DMS79 treated with DMSO at 0.1 percent for 48 hours (cell line): ENCODE measurements around the gene PTPRS.
A peak's percentile ranks its signal among the peaks of the same experiment; 100 is the strongest.

Source experiments
- DNase-seq: peaks from one replicate; lab custom pipeline; 2025; lab: John Stamatoyannopoulos, UW

Gene PTPRS

GRCh38 chr19:5355076-5355475, 14.5 kb upstream of the PTPRS start:
- no peak for DNase-seq

DNA sequence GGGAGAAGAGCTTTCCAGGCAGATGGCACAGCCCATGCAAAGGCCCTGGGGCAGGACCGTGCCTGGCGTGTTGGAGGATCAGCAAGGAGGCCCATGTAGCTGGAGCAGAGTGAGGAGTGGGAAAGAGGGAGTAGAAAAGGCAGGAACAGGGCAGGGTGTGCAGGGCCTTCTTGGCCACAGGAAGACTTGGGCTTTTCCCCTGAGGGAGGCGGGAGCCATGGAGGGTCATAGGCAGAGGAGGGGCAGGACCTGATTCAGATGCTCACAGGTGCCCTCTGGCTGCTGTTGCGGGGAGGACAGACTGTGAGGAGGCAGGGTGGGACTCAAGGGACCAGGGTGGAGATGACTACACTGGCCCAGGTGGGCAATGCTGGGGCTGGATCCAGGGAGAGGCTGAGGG, 13.8 kb upstream of the PTPRS start:
- DNase-seq: no peak

DNA sequence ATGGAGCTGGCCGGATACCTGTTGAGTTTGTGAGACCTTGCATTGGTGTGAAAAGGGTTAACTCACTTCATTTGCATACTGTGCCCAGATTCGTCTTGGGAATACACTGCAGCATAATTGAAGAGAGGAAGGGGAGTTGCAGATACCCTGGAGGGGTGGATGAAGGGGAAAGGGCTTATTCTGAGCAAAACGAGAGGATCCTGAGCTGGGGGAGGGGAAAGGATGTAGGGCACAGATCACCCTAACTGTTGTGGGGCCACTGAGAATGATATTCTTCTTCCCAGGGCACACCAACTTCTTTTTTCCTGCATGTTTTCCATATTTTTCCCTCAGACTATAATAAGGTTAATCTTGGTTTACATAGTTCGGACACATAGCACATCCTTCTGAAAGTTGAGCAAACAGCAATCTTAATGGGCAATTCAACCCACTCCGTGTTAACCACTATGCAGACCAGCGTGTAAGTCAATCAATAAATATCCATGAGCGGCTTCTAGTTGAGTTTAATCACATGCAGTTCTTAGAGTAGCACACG, 11.7 kb upstream of the PTPRS start:
- no peak for DNase-seq

DNA sequence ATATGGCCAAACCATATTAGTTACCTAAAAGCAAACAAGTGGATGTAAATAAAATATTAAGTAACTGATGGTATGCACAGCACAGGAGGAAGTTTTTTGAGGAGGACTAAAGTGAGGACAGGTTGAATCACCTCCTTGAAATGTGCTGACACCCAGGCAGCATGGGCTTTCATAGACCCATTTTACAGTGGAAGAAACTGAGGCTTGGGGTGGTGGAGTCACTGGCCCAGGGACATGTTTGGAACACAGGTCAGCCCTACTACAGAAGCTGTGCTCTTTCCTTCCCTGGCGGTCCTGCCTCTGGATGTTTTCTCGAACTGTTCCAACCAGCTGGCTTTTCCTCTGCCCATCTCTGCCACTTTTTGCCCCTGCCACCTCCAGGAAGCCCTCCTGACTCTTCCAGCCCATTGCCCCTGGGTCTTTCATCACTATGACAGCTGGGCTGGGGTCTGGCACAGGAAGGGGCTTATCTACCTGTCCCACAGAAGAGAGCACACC, 11.2 kb upstream of the PTPRS start:
- no peak for DNase-seq

DNA sequence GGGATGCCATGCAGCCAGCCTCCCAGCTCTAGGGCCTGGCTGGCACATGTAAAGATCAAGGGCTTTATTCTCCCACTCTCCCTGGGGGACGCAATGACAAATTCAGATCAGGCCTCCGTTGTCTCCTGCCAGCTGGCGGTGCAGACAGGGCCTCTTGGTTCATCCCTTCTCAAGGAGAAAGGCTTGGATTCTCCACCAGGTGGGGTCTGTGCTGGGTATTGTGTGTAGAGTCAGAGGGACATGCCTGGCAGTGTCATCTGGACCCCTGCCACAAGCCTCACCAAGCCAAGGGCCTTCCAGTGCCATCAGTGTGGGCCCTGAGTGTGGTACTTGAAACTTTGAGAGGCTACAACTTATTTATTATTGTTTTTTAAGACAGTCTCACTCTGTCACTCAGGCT, 8.4 kb upstream of the PTPRS start:
- DNase-seq: no peak

- DNase-seq: no peak
These were observed 5.3 kb upstream of the PTPRS start for GRCh38 chr19:5345895-5346386.

DNA sequence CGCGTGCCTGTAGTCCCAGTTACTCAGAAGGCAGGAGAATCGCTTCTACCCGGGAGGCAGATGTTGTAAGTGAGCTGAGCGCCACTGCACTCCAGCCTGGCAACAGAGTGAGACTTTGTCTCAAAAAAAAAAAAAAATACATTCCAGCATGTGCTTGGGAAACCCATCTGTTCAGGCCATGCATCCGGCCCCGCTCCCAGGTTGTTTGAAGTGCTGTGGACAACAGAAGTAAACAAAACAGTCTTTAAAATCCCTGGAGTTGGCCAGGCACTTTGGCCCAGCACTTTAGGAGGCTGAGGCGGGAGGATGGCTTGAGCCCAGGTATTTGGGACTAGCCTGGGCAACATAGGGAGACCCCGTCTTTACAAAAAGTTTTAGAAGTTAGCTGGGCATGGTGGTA, 3.2 kb upstream of the PTPRS start:
- DNase-seq: no peak

DNA sequence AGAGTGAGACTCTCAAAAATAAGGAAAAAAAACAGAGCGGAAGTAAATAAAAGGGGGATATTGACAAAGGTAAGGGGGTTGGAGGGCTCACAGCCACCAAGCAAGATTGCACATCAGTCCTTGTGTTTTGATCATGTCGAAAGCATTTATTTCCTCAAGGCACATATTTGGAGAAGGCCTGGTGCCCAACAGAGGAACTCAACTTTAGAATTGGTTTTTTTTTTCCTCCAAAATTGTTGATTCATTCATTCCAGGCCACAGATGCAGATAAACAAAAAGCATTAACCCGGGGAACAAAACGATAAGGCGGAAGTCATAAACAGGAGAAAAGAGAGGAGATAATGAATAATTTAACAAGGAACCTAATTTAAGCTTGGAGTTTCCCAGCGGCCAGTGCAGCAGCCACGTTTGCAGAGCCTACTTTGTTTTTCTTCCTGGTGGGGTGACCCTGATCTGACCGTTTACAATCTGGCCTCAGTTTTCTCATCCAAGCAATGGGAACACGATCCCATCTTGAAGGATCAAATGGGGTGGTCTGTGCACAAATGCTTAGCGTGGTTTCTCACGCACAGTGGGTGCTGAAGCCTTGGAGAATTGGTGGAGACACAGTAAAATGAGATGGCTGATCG, 2.1 kb upstream of the PTPRS start:
- DNase-seq: no peak

DNA sequence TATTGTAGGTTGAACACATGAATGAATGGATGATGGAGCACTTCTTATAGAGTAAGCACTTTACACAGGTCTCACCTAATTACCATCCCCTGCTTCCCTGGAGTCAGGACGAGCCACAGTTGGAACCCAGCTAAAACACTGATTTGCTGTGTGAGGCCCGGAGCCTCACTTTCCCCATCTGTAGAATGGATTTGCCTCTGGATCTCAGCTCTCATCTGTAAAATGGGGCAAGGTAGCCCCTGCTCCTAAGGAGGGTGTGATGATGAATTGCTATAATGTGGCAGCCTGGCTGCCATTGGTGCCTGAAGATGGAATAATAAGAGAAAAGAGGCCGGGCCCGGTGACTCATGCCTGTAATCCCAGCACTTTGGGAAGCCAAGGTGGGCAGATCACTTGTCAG, 1.4 kb upstream of the PTPRS start:
- DNase-seq: no peak

DNA sequence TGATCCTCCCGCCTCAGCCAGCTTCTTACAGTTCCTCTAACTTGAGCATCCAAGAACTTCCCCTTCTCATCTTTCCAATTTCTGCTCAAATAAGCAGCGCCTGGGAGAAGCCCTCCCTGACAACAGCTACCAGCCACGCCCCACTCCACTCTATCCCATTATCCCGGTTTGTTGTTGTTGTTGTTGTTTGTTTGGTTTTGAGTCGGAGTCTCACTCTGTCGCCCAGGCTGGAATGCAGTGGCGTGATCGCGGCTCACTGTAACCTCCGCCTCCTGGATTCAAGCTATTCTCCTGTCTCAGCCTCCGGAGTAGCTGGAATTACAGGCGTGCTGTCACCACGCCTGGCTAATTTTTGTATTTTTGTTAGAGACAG, 822 bp upstream of the PTPRS start:
- DNase-seq: no peak

GRCh38 chr19:5339950-5340636, 519 bp downstream of the PTPRS start:
- DNase-seq: no peak

DNA sequence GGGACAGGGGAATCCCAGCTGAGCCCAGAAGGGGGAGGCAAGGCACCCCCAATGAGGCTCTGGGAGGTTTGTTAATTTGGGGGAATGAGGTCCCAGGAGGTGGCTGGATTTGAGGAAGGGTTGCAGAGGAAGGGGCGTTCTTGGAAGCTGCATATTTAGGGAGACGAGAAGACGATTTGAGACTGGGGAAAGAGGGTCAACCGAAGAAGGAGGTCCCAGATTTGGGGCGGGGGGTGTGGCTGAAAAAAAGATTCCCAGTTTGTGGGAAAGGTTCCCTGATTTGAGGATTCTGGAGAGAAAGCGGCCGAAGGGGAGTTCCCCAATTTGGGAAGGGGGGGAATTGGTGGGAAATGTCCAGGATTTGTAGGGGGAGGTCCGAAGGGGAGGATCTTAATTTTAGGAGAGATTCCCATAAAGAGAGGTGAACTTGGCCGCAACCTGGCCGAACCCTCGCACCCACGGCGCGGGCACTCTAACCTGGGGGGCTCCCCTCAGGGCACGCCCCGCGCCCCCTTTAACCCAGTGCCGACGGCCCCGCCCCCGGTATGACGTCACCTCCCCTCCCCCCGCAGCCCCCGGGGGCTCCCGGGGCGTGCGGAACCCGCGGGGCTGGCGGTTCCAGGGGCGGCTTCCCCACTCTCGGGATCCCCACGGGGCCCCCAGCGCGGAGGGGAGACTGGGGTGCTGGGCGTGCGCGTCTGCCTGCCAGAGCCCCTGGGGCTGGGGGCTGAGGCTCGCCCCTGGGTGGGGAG, 1.2 kb downstream of the PTPRS start:
- DNase-seq: no peak

DNA sequence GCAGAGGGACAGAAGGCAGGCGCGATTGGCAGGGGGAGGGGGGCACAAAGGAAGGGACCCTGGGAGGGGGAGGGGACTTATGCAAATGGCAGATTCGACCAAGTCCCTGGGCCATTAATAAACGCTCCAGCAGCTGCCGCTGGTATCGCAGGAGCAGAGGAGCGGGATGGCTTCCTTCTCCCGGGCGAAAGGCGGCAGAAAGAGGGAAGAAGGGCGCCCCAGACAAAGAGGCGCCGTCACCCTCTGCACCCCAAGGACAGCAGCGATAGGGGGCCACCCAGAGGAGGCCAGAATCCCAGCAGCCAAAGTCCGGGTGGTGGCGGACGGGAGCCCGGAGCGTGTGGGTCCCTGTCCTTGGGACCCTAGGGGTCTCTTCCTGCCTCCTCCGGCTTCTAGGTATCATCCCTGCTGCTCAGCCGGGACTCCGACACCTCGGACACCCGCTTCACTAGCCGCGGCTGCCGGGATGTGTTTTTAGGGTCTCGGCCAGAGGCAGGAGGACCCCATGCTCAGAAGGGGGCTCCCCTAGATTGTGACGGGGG, 1.9 kb downstream of the PTPRS start:
- DNase-seq: peak; percentile 46

GRCh38 chr19:5337708-5338655, 2.6 kb downstream of the PTPRS start:
- no peak for DNase-seq

- DNase-seq: no peak
These were observed 3.5 kb downstream of the PTPRS start for GRCh38 chr19:5337126-5337525.

GRCh38 chr19:5336195-5336965, 4.2 kb downstream of the PTPRS start:
- DNase-seq: no peak

DNA sequence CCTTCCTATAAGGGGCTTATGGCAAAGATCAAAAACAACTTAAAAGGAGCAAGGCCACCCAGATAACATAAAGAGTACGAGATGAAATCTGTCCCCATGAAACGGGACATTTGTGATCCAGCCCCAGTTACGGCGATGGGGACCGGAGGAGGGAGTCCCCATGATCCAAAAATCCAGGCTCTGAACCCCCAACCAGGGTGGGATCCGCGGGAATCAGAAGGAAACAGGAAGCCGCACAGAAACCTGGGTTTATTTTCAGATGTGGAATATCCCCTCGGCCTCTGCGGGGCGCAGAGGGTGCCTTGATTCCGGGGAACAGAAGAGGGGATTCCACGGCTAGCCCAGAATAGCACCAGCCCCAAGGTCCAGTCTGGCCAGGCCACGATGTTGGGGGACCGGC, 5.0 kb downstream of the PTPRS start:
- no peak for DNase-seq

DNA sequence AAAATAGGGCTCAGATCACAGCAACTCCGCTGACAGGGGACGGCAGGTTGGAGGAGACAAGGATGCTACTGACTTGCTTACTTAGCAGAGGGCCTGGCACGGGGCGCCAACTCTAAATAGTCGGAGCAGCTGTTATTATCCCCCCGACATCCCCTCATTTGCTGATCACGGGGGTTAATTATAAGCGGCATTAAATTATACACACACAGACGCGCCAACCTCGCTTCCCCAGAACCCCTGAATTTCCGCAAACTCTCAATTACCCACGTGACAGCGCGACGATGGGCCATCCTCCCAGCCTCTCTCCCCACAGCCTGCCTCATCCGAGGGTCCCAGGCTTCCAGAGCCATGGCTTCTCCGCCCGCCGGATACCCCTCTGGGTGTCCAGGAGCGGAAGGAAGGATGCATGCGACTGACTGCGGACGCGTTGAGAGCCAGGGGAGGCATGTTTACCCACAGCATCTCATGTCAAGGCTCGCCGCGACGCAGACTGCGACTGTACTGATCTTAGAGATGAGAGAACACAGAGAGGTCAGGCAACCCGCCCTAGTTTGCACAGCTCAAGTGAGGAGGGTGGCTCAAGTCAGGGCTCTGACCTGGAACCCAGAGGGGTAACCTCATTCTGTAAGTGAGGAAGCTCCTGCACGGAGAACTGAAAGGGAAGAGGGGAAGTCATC, 5.7 kb downstream of the PTPRS start:
- DNase-seq: no peak

DNA sequence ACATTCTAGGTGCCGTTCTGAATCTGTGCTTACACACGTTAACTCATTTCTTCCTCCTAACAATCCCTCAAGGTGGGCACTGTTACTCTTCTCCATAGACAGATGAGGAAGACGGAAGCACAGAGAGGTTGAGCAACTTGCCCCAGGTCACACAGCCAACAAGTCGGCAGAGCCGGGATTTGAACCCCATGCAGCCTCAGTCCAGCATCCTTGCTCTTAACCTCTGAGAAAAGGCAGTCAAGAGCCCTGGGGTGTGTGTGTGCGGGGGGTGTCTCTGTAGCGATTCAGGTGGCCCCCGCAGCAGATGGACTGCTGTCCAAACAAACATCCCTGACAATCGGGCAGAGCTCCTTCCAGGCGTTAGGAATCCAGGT, 6.3 kb downstream of the PTPRS start:
- DNase-seq: no peak
